ENCODE results near the gene CLASP2.

CLASP2 gene

DNA sequence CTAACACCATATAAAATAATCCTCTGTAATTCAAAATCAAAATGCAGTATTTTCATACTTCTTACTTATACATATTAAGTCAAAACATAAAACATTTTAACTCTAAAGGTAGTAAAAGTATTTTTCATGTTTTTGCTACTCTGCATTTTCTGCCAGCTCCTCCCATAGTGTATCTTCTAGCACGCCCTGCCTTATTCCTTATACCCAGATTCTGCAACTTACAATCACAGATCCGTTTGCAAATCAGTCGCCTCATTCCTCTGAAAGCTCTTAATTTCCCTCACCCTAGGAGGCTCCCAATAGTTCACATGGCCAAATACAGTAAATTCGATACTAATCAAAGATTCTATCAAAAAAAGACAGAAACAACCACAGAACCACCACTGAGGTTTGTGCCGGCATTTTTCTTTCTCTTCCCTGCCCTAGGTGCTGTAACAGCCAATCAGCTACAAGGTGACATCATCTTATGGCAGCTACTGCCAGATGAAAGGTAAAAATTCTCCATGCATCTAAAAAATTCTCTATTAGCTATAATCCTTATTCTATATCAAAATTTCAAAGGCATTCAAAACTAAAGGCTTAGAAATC is 72.9 kb downstream of the CLASP2 start:
- TF ChIP-seq, protein P1, sequence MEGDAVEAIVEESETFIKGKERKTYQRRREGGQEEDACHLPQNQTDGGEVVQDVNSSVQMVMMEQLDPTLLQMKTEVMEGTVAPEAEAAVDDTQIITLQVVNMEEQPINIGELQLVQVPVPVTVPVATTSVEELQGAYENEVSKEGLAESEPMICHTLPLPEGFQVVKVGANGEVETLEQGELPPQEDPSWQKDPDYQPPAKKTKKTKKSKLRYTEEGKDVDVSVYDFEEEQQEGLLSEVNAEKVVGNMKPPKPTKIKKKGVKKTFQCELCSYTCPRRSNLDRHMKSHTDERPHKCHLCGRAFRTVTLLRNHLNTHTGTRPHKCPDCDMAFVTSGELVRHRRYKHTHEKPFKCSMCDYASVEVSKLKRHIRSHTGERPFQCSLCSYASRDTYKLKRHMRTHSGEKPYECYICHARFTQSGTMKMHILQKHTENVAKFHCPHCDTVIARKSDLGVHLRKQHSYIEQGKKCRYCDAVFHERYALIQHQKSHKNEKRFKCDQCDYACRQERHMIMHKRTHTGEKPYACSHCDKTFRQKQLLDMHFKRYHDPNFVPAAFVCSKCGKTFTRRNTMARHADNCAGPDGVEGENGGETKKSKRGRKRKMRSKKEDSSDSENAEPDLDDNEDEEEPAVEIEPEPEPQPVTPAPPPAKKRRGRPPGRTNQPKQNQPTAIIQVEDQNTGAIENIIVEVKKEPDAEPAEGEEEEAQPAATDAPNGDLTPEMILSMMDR (IDR thresholded peaks at IDR 0.05; ENCODE audit: low read length, missing control alignments) = no peak
- DNase-seq (ENCODE audit: low read depth) = peak; percentile 50
- peak overlapping the region; percentile 59 for H3K4me3 ChIP-seq (replicated peaks; ENCODE audit: low read depth, low read length)

DNA sequence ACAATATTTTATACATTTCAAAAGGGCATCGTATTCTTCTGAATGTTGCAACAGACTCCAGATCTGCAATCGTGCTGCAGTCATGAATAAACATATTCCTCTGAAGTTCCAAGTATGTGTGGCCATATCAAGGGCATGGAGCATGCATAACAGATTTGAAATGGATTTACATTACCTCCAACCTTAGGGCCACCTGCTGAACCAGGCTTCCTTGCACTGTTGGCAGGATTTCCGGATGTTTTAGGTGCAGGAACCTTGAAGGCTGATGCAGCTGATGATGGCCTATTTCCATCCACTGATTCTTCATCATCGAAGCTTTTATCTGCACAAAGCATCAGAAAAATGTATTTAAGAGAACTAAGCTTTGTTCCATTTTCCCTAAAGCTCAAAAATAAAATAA is 73.5 kb downstream of the CLASP2 start:
- TF ChIP-seq, protein P1 (IDR thresholded peaks at IDR 0.05; ENCODE audit: low read length, missing control alignments) = no peak
- H3K4me3 ChIP-seq (replicated peaks; ENCODE audit: low read depth, low read length) = no peak overlapping the region
- DNase-seq (ENCODE audit: low read depth) = no peak

DNA sequence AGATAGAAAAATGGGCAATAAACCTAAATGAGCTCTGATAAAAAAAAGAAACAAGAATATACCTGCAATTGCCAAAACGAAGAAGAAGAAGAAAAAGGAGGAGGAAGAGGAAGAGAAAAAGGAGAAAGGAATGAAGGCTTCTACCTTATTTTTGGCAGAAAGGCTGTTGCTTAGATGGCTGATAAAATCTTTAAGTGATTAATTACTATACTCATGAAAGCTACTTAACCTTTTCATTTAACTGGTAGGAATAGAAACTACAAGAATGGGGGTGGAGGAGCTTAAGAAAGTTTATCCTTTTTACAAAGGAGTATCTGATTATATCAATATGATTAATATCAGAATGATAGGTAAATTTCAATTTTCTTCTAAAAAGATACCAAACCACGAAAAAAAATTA is 75.2 kb downstream of the CLASP2 start:
- no peak overlapping the region for H3K4me3 ChIP-seq (replicated peaks; ENCODE audit: low read depth, low read length)
- no peak for DNase-seq (ENCODE audit: low read depth)
- TF ChIP-seq, protein P1 (IDR thresholded peaks at IDR 0.05; ENCODE audit: low read length, missing control alignments) = no peak

DNA sequence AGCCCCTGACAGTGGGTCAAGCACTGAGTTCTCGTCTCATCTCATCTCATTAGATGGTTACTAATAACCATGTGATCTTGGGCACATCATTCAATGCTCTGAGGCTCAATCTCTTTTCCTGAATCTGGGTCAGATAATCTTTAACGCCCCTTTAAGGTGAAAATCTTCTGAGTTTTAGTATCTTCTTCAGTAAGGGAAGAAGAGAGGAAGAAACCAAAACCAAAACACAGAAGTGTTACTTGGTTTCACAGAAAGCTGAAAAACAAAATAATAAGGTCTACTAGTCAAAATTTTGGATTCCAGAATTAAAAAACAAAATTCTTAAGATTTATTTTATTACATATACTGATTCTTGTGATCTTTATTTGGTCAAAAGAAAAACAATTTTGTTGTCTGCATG is 78.2 kb downstream of the CLASP2 start:
- H3K4me3 ChIP-seq (replicated peaks; ENCODE audit: low read depth, low read length) = no peak overlapping the region
- TF ChIP-seq, protein P1 (IDR thresholded peaks at IDR 0.05; ENCODE audit: low read length, missing control alignments) = no peak
- no peak for DNase-seq (ENCODE audit: low read depth)

DNA sequence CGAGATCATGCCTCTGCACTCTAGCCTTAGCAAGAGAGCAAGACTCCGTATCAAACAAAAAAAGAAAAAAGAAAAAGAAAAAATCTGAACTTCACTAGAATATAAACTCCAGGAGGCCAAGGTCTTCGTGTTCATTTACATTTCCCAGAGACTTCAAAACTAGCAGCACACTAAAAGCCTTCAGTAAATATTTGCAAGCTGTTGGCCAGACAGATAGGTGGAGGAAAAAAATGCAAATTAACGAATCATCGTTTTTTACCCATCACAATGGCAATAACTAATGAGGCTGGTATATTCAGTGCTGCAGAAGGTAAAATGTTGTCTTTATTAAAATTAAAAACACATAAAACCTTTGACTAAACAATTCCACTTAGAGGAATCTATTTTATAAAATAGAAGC is 80.6 kb downstream of the CLASP2 start:
- H3K4me3 ChIP-seq (replicated peaks; ENCODE audit: low read depth, low read length) = no peak overlapping the region
- no peak for DNase-seq (ENCODE audit: low read depth)
- TF ChIP-seq, protein P1 (IDR thresholded peaks at IDR 0.05; ENCODE audit: low read length, missing control alignments) = no peak

DNA sequence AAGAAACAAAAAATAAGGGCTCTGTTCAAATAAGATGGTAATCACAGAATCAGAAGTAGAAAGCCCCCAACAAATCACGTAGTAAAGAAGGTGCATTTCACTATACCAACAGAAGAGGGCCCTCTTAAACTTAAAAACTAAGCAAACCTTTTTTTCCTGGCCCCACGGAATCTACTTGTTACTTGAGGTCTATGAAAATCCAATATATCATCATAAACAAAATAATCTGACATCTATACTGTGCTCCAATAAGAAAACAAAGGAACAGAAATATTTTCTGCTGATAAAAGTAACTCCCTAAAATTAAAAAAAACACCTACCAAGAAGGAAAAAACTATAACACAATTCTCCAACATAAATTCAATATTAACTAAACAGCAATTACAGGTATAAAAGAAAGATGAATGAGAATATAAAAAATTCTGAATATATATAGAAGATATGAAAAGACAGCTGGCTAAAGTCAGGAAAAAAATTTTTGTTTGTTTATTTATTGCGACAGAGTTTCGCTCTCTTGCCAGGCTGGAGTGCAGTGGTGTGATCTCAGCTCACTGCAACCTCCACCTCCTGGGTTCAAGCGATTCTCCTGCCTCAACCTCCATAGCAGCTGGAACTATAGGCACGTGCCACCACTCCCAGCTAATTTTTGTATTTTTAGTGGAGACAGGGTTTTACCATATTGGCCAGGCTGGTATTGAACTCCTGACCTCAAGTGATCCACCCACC is 81.8 kb downstream of the CLASP2 start:
- no peak overlapping the region for H3K4me3 ChIP-seq (replicated peaks; ENCODE audit: low read depth, low read length)
- DNase-seq (ENCODE audit: low read depth) = peak; percentile 85
- TF ChIP-seq, protein P1 (IDR thresholded peaks at IDR 0.05; ENCODE audit: low read length, missing control alignments) = peak; percentile 65

DNA sequence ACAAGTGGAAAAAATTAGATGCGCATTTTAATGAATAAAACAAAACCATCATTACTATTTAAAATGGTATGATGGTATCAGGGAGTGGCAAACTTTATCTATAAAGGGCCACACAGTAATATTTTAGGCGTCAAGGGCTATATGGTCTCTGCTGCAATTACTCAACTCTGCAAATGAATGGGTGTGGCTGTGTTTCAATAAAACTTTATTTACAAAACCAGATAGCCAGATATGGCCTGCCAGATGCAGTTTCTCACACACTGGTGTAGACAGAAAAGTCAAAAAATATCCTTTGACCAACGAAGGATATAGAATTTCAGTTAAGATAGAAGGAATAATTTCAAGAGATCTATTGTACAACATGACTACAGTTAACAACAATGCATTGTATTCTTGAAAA is 83.8 kb downstream of the CLASP2 start:
- DNase-seq (ENCODE audit: low read depth) = no peak
- H3K4me3 ChIP-seq (replicated peaks; ENCODE audit: low read depth, low read length) = no peak overlapping the region
- TF ChIP-seq, protein P1 (IDR thresholded peaks at IDR 0.05; ENCODE audit: low read length, missing control alignments) = no peak

Data from fibroblast of pulmonary artery (primary cell).